Measurements from ENCODE around the gene CLCF1. TPM values are rescaled to one million over a fixed set of nuclear protein-coding genes. Genes with fewer than 3 reads are reported as not detected.

CLCF1 gene
- total RNA-seq, 6 experiments from 2014 or later: 8.9 to 12.8 (median 10.5) TPM

GRCh38 chr11:67356864-67357561 is 16.4 kb downstream of the CLCF1 start:
- Mint-ChIP-seq H3K4me1 (ENCODE audit: low read depth) (peaks cover 54% of the 10 kb centered on the region), H3K36me3 (ENCODE audit: low read depth) (no peaks in the 10 kb centered on the region), H3K27ac (peak overlapping the region; percentile 84), H3K4me3 (peak overlapping the region; percentile 5; the same call in 1 of the 2 replicates), H3K9me3 (no peaks in the 10 kb centered on the region), H3K27me3 (ENCODE audit: insufficient read depth) (peaks cover 5% of the 10 kb centered on the region)
- TF ChIP-seq CTCF (IDR thresholded peaks at IDR 0.05): peak; percentile 97
- peak; percentile 76 for DNase-seq

GRCh38 chr11:67356387-67356863 is 17.0 kb downstream of the CLCF1 start:
- no peaks in the 10 kb centered on the region for H3K36me3 Mint-ChIP-seq (ENCODE audit: low read depth)
- 0 out of 2 replicates have a peak overlapping the region, but pooled peaks have one; percentile 5 for H3K4me3 Mint-ChIP-seq
- no peak for TF ChIP-seq CTCF (IDR thresholded peaks at IDR 0.05)
- H3K4me1 Mint-ChIP-seq (ENCODE audit: low read depth): peaks cover 58% of the 10 kb centered on the region
- H3K27ac Mint-ChIP-seq: peak overlapping the region; percentile 100
- H3K9me3 Mint-ChIP-seq: no peaks in the 10 kb centered on the region
- peaks cover 5% of the 10 kb centered on the region for H3K27me3 Mint-ChIP-seq (ENCODE audit: insufficient read depth)
- no peak for DNase-seq

GRCh38 chr11:67355794-67356386 is 17.5 kb downstream of the CLCF1 start:
- Mint-ChIP-seq H3K27ac (peak overlapping the region; percentile 100), H3K4me1 (ENCODE audit: low read depth) (peaks cover 63% of the 10 kb centered on the region), H3K9me3 (no peaks in the 10 kb centered on the region), H3K36me3 (ENCODE audit: low read depth) (no peaks in the 10 kb centered on the region), H3K4me3 (no peak overlapping the region), H3K27me3 (ENCODE audit: insufficient read depth) (peaks cover 5% of the 10 kb centered on the region)
- no peak for TF ChIP-seq CTCF (IDR thresholded peaks at IDR 0.05)
- no peak for DNase-seq

- no peak for DNase-seq
- Mint-ChIP-seq H3K9me3 (no peaks in the 10 kb centered on the region), H3K27ac (peak overlapping the region; percentile 100), H3K4me1 (ENCODE audit: low read depth) (peaks cover 63% of the 10 kb centered on the region), H3K4me3 (peak overlapping the region; percentile 98), H3K36me3 (ENCODE audit: low read depth) (no peaks in the 10 kb centered on the region), H3K27me3 (ENCODE audit: insufficient read depth) (peaks cover 5% of the 10 kb centered on the region)
- TF ChIP-seq CTCF (IDR thresholded peaks at IDR 0.05): no peak
Observed at GRCh38 chr11:67355023-67355793, 18.2 kb downstream of the CLCF1 start.

- no peaks in the 10 kb centered on the region for H3K9me3 Mint-ChIP-seq
- peak; percentile 97 for DNase-seq
- peak overlapping the region; percentile 100 for H3K27ac Mint-ChIP-seq
- no peaks in the 10 kb centered on the region for H3K36me3 Mint-ChIP-seq (ENCODE audit: low read depth)
- peaks cover 70% of the 10 kb centered on the region for H3K4me1 Mint-ChIP-seq (ENCODE audit: low read depth)
- H3K4me3 Mint-ChIP-seq: peak overlapping the region; percentile 98
- TF ChIP-seq CTCF (IDR thresholded peaks at IDR 0.05): peak; percentile 61
- H3K27me3 Mint-ChIP-seq (ENCODE audit: insufficient read depth): peaks cover 5% of the 10 kb centered on the region
Observed at GRCh38 chr11:67354075-67355022, 19.0 kb downstream of the CLCF1 start.

Measured in HFFc6 (cell line).